G401.6 (cell line): ENCODE measurements around the gene MLEC.
"Not testable (repeated sequence)": the region's sequence is repeated elsewhere in the genome, so short reads cannot be mapped to it uniquely, and the experiment has no call there.

Experiments used
- FAIRE-seq: peaks from 2 replicates; lab custom pipeline; 2012; peaks lifted over from hg19 to GRCh38; lab: Jason Lieb, UNC

The MLEC gene

GRCh38 chr12:120721866-120722265, 34.9 kb downstream of the MLEC start:
- no peak for FAIRE-seq

DNA sequence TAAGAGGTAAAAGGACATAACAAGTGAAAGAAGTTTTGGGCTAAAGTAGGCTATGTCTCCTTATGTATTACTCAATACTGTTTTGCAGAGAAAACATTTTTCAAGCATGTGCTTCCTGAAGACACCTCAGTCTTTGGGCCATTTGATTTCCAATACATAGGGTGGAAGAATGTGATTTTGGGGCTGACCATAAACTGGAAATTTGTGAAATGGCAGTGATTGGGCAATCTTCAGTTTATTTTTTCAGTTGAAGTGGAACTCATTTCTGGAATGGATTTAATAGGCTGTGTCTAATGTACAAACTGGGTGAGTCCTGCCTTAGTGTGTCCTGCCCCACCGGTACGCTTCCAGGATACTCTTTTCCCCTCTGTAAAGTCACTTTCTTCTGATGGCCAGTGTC, 35.8 kb downstream of the MLEC start:
- FAIRE-seq, result no peak

DNA sequence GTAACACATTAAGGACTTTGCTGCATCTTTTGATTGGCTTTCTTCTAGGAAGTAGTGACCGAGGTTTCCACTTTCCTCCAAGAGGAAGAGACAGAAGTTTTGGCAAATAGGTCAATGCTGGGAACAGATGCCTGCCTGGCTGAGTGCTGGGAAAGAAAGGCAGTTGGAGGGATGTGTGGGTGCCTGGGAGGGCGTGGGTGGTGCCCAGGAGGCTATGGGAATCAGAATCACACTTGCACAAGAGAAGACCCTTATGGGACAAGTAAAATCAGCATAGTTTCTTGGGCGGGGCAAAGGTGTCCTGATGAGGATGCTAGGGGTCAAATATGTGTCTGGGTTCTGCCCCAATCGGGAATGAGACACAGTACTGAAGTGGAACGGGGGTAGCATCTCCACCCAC, 37.8 kb downstream of the MLEC start:
- FAIRE-seq, result no peak

- FAIRE-seq, result no peak
Observed at GRCh38 chr12:120725151-120725658, 38.3 kb downstream of the MLEC start.

GRCh38 chr12:120725659-120726509, 38.9 kb downstream of the MLEC start, which contains the start of gene ACADS:
ACADS (plus strand) TSS chr12:120725826; CDS start chr12:120725886, 60 bp downstream.
- FAIRE-seq, result peak; percentile 8

DNA sequence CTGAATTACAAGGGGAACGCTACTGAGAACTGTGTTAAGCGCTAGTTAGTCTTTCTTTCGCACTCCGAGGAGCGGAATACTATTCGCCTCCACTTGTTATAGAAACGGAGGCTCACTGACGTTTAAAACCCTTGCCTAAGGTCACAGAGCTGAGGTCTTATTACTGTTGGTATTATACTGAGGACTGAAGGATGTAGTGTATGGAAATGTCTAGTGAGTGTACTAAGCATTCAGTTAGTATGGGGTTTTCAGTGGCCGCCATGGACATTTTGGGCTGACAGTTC, 39.5 kb downstream of the MLEC start:
- no peak for FAIRE-seq

DNA sequence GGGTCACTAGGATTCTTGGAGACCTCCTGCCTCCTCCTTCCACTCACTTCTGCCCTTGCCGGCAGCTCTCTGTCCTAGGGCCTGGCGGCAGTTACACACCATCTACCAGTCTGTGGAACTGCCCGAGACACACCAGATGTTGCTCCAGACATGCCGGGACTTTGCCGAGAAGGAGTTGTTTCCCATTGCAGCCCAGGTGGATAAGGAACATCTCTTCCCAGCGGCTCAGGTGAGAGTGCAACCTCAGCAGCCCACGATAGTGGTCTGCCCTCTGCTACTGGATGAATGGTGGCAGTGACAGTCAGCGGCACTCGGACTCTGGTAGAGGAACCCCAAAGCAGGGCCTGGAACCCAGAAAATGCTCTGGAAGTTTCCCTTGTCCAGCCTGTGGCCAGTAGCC, 40.0 kb downstream of the MLEC start:
- no peak for FAIRE-seq

DNA sequence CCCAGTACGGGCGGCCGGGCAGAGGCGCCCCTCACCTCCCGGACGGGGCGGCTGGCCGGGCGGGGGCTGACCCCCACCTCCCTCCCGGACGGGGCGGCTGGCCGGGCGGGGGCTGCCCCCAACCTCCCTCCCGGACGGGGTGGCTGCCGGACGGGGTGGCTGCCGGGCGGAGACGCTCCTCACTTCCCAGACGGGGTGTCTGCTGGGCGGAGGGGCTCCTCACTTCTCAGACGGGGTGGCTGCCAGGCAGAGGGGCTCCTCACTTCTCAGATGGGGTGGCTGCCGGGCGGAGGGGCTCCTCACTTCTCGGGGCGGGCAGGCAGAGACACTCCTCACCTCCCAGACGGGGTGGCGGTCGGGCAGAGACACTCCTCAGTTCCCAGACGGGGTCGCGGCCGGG, 45.2 kb downstream of the MLEC start:
- not testable (repeated sequence) for FAIRE-seq

GRCh38 chr12:120733574-120733973, 46.6 kb downstream of the MLEC start:
- no peak for FAIRE-seq

DNA sequence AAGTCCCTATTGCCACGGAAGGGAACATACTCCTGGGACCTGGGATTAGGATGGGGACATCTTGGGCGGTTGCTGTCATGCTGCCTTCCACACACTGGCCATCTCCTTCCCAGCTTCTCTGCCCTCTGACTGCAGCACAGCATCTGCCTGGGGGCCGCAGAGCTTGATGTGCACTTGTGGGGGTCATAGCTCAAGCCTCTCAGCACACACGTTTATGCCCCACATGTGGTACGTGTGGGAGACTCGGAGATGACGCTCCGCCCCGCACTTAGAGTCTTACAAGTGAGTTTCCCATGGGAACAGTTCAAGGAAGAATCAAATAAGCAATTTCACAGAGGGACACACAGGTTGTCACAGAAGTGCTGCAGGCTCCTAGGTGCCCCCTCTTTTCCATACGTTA, 47.3 kb downstream of the MLEC start:
- no peak for FAIRE-seq

GRCh38 chr12:120735181-120735580, 48.2 kb downstream of the MLEC start:
- FAIRE-seq, result no peak

GRCh38 chr12:120736404-120737331, 49.7 kb downstream of the MLEC start:
- FAIRE-seq, result no peak

GRCh38 chr12:120737557-120738251, 50.8 kb downstream of the MLEC start:
- FAIRE-seq, result no peak

DNA sequence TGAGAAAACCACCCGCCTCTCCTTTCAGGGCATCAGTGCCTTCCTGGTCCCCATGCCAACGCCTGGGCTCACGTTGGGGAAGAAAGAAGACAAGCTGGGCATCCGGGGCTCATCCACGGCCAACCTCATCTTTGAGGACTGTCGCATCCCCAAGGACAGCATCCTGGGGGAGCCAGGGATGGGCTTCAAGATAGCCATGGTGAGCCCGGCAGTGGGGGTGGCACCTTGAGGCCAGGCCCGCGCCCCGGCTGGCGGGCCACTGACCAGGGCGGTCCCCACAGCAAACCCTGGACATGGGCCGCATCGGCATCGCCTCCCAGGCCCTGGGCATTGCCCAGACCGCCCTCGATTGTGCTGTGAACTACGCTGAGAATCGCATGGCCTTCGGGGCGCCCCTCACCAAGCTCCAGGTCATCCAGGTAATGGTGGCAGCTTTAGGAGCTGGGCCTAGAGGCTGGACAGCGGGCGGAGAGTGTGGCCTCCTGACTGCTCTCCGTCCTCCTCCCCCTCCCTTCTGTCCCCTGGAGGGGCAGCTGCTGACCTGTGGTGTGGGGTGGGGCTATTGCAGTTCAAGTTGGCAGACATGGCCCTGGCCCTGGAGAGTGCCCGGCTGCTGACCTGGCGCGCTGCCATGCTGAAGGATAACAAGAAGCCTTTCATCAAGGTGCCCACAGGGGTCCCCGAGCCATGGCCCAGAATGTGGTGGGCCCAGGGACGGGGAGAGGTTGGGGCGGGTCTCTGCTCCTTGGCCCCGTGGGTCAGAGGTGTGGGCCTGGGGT, 51.5 kb downstream of the MLEC start:
- FAIRE-seq, result no peak

GRCh38 chr12:120739031-120739762, 52.2 kb downstream of the MLEC start:
- no peak for FAIRE-seq

DNA sequence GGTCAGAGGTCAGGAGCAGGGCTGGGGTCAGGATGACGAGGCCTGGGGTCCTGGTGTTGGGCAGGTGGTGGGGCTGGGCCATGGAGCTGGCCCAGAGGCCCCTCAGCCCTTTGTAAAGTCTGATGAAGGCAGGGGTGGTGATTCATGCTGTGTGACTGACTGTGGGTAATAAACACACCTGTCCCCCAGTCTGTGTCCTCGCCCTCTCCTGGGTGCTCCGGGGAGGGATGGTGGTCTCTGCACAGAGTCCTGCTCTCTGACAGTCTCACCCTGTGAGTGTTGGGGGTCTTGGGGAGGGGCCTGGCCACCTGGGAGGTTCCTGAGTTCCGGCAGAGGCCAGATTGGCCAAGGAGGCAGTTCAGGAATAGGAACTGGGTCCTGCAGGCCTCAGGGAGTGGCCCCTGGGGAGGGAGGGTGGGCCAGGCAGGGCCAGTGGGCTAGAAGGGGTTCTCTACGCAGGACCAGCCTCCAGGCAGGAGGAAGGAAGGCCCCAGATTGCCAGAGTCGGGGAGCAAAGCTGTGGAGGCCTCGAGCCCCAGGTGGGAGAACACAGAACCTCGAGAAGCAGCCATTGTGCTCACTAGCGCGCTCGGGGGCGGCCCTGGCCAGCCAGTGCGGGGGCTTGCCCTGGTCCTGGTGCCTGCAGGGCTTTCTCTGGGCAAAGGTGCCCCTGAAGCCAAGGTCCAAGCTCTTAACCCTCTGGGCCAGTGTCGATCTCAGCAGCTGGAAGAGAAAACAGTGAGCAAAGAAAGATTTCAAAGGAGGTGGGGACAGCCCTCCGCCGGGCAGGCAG, 53.1 kb downstream of the MLEC start:
- no peak for FAIRE-seq

GRCh38 chr12:120740871-120741270, 53.9 kb downstream of the MLEC start:
- FAIRE-seq, result no peak

DNA sequence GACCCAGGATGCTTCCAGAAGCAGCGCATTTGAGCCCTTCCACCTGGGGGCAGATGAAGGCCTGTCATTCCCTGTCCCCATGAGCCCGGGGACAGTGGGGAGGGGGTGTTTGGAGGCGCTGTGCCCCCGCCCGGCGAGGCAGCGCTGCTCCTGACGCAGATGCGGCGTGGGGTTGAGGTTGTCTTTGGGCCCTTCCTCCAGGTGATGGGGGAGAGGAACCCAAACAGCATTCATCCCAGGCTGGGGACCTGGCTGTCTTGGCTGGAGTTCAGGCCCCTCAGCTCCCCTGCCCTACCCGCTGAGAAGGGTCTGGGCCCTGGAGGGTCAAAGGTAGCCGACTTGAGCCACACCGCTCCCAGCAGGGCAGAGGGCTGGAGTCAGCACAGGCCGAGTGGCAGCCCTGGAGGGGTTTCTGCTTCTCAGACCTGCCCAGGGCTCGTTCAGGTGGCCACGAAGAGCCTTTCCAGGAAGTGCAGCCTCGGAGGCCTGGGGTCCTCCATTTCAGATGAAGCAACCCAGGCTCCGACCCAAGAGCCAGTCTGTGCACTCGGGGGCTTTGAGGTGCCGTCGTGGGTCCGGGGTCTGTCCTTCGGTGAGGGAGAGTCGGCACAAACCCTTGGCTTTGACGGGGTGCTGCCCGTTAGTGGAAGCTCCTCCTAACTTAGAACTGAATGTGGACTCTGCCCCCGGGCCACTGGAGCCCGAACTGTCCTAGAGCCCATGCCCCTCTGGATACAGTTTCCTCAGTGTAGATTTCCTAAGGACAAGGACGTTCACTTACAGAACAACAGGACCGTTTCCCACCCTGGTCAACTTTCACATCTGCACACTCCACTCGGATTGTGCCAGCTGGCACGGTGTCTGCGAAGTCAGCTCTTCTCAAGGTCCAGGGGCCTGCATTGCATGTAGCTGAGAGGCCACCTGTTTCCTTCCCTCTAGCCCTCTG, 54.8 kb downstream of the MLEC start:
- FAIRE-seq, result no peak

DNA sequence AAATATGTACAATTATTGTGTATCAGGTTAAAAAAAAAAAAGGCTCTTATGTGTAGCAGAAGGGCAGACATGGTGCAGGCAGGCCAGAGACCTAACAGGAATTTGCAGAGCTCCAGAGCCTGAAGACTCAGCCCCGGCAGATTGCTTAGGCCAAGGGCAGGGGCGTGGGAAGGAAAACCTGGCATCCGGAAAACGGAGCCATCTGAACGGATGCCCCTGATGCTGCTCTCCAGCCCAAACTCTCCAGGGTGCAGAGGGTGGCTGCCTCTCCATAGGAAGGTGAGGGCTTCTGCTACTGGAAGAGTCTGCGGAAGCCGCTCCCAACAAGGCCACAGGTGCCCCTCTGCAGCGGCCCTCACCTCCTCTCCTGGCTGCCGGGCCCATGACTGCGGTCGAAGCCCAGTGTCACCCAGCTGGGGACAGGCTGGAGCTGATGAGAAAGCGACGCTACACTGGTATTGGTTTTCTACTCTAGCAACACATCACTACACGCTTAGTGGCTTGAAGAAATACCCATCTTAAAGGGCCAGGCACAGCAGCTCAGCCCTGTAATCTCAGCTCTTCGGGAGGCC, 58.1 kb downstream of the MLEC start:
- no peak for FAIRE-seq
